IMR-90 (cell line): Measurements from ENCODE around the gene KCNK15. TPM values are rescaled to one million over a fixed set of nuclear protein-coding genes. Genes with fewer than 3 reads are reported as not detected.
A peak's percentile ranks its signal among the peaks of the same experiment; 100 is the strongest.

ENCODE experiments used
- ATAC-seq: fragments of 200-7000 bp; cut with Tn5 transposase; 2 replicates; pipeline ENCODE4 v1.9.1; 2020; ENCODE audit warnings: low read depth, mild to moderate bottlenecking, moderate library complexity
- BruUV-seq: library from RNA; stranded (reverse); fragments of 400-500 nt; replicated peaks from 2 replicates; lab custom pipeline; 2021; lab: Mats Ljungman, UMichigan
- CTCF ChIA-PET: fragments of 300-600 bp; formaldehyde crosslinking; extraction: SDS; loops from one replicate; lab custom pipeline; 2021; ENCODE audit warnings: antibody characterized with exemption; lab: Yijun Ruan, JAX
- POLR2A ChIA-PET: fragments of 300-600 bp; sonication (Branson Sonifier 250); formaldehyde crosslinking; loops from one replicate; lab custom pipeline; 2022; ENCODE audit warnings: antibody characterized with exemption; ENCODE audit not compliant: unreplicated experiment; lab: Charles Lee
- DNase-seq: peaks from one replicate; pipeline ENCODE4 v3.0.0; 2013
- H2AFZ ChIP-seq: replicated peaks from 2 replicates; pipeline ENCODE3; 2013; ENCODE audit warnings: low read length, mild to moderate bottlenecking; ENCODE audit not compliant: poor library complexity
- H2AK5ac ChIP-seq: 2 replicates; pipeline ENCODE4 v1.6.1; 2013; ENCODE audit warnings: low read depth, low read length, inconsistent platforms
- H2AK9ac ChIP-seq: replicated peaks from 2 replicates; pipeline ENCODE3; 2013; ENCODE audit warnings: mild to moderate bottlenecking, low read depth, low read length, moderate library complexity; ENCODE audit not compliant: poor library complexity
- H2BK120ac ChIP-seq: 2 replicates; pipeline ENCODE4 v1.6.1; 2013; ENCODE audit warnings: low read depth, low read length, inconsistent platforms
- H2BK15ac ChIP-seq: 3 replicates; pipeline ENCODE4 v1.6.1; 2013; ENCODE audit warnings: low read depth, low read length, inconsistent platforms
- H2BK20ac ChIP-seq: 2 replicates; pipeline ENCODE4 v1.6.1; 2013; ENCODE audit warnings: low read depth, mild to moderate bottlenecking, inconsistent platforms, low read length, moderate library complexity
- H2BK5ac ChIP-seq: 2 replicates; pipeline ENCODE4 v1.6.1; 2013; ENCODE audit warnings: mild to moderate bottlenecking, low read depth, low read length, inconsistent platforms; ENCODE audit not compliant: poor library complexity, severe bottlenecking
- H3K14ac ChIP-seq: replicated peaks from 2 replicates; pipeline ENCODE4 v1.6.1; 2013; ENCODE audit warnings: low read depth, low read length, inconsistent platforms
- H3K18ac ChIP-seq: 2 replicates; pipeline ENCODE4 v1.6.1; 2013; ENCODE audit warnings: low read depth, low read length, control low read depth
- H3K23ac ChIP-seq: 2 replicates; pipeline ENCODE4 v1.6.1; 2013; ENCODE audit warnings: low read depth, low read length, inconsistent platforms
- H3K27ac ChIP-seq: 2 replicates; pipeline ENCODE4 v1.5.1; 2013; ENCODE audit warnings: mild to moderate bottlenecking, control low read depth, low read length; ENCODE audit not compliant: insufficient read depth
- H3K27me3 ChIP-seq: 2 replicates; pipeline ENCODE4 v1.6.1; 2013; ENCODE audit warnings: low read length; ENCODE audit not compliant: control insufficient read depth, insufficient read depth
- H3K36me3 ChIP-seq: 2 replicates; pipeline ENCODE4 v1.6.1; 2013; ENCODE audit warnings: low read length, mixed read lengths; ENCODE audit not compliant: control insufficient read depth, insufficient read depth
- H3K4ac ChIP-seq: 2 replicates; pipeline ENCODE4 v1.6.1; 2013; ENCODE audit warnings: low read depth, low read length, inconsistent platforms
- H3K4me1 ChIP-seq: 2 replicates; pipeline ENCODE4 v1.6.1; 2013; ENCODE audit warnings: low read length, mixed read lengths; ENCODE audit not compliant: control insufficient read depth, insufficient read depth
- H3K4me2 ChIP-seq: 2 replicates; pipeline ENCODE4 v1.6.1; 2013; ENCODE audit warnings: low read depth, mild to moderate bottlenecking, control low read depth, low read length, moderate library complexity
- H3K4me3 ChIP-seq: 2 replicates; pipeline ENCODE4 v1.5.1; 2013; ENCODE audit warnings: low read depth, mild to moderate bottlenecking, control low read depth, low read length, moderate library complexity; ENCODE audit not compliant: insufficient read depth
- H3K56ac ChIP-seq: 2 replicates; pipeline ENCODE4 v1.6.1; 2013; ENCODE audit warnings: low read length, inconsistent platforms; ENCODE audit not compliant: insufficient read depth; ENCODE audit errors: extremely low read depth
- H3K79me1 ChIP-seq, 2 experiments: 2 replicates each; pipeline ENCODE4 v1.6.1; 2013; ENCODE audit warnings: low read length in 2 of 2, inconsistent platforms in 1 of 2, low read depth in 1 of 2
- H3K9ac ChIP-seq: 2 replicates; pipeline ENCODE4 v1.6.1; 2013; ENCODE audit warnings: low read depth, low read length, control low read depth
- H3K9me1 ChIP-seq: 2 replicates; pipeline ENCODE4 v1.6.1; 2013; ENCODE audit warnings: low read length, inconsistent platforms; ENCODE audit not compliant: insufficient read depth
- H3K9me3 ChIP-seq: 2 replicates; pipeline ENCODE4 v1.6.1; 2013; ENCODE audit warnings: low read length; ENCODE audit not compliant: control insufficient read depth, insufficient read depth
- H4K20me1 ChIP-seq: 2 replicates; pipeline ENCODE4 v1.6.1; 2013; ENCODE audit warnings: low read length, inconsistent platforms; ENCODE audit not compliant: insufficient read depth
- H4K5ac ChIP-seq: 2 replicates; pipeline ENCODE4 v1.6.1; 2013; ENCODE audit warnings: mild to moderate bottlenecking, low read depth, low read length, control low read depth
- H4K8ac ChIP-seq, 2 experiments: 2 replicates each; pipeline ENCODE4 v1.6.1; 2013; ENCODE audit warnings: low read depth in 2 of 2, low read length in 2 of 2, control low read depth in 1 of 2, inconsistent platforms in 1 of 2
- H4K91ac ChIP-seq: 2 replicates; pipeline ENCODE4 v1.6.1; 2013; ENCODE audit warnings: low read depth, low read length, inconsistent platforms; ENCODE audit not compliant: insufficient read depth
- NFE2L2 ChIP-seq: fragments of 150-350 bp; IDR thresholded peaks from 2 replicates; pipeline ENCODE4 v1.6.1; 2016; ENCODE audit warnings: low read depth, mild to moderate bottlenecking, low read length
- WGBS, 2 experiments: methylation state at CpG; one replicate each; pipeline versions ENCODE4 v1.1.5 to v1.1.7; 2013; ENCODE audit warnings: missing lambda C conversion rate in 2 of 2; ENCODE audit not compliant: insufficient read length in 1 of 2; ENCODE audit errors: extremely low coverage in 2 of 2; 5-methylcytosine and 5-hydroxymethylcytosine counted together
- dilution Hi-C: fragments of 300-500 bp; cut with HindIII; formaldehyde crosslinking; loops from one replicate; pipeline ENCODE4 v1.14.3; 2018; ENCODE audit warnings: low sequenced_read_pairs; ENCODE audit not compliant: unreplicated experiment
- in situ Hi-C: fragments of 300-500 bp; cut with MboI; formaldehyde crosslinking; loops from 3 replicates; pipeline ENCODE4 v1.14.3; 2019; ENCODE audit warnings: low sequenced_read_pairs, inconsistent platforms, mixed read lengths
- intact Hi-C: fragments of 100-400 bp; cut with micrococcal nuclease; formaldehyde crosslinking; loops from 2 replicates; pipeline ENCODE4 v1.10.0; 2022
- polyA plus RNA-seq, 3 experiments: library from polyadenylated mRNA; depleted of rRNA; stranded (reverse); fragments of >200 nt; gene quantifications; 2 replicates each; pipeline ENCODE4 v1.2.3, GENCODE V29; 2012; ENCODE audit warnings: low replicate concordance in 1 of 3
- total RNA-seq: library from RNA; depleted of rRNA; stranded (reverse); fragments of >200 nt; gene quantifications from 2 replicates; pipeline ENCODE4 v1.2.3, GENCODE V29; 2012; rRNA removed
- TF ChIP-seq, protein P1 (sequence below): conservative IDR thresholded peaks from 2 replicates; pipeline ENCODE4 v1.5.1; 2012; ENCODE audit warnings: mild to moderate bottlenecking, low read depth, low read length, improper control_type of control experiment
- TF ChIP-seq, protein P2 (sequence below): fragments of 150-350 bp; IDR thresholded peaks from 2 replicates; pipeline ENCODE4 v1.6.1; 2017; ENCODE audit warnings: mild to moderate bottlenecking, antibody characterized with exemption, low read length, low read depth

Gene KCNK15
- total and polyA plus RNA-seq, 2 of the 4 experiments (the other 2 are of a cell fraction) = not detected

GRCh38 chr20:44800391-44801046 is 54.9 kb downstream of the KCNK15 start:
- H4K91ac ChIP-seq = no peak overlapping the region
- CTCF ChIA-PET = no interaction called here
- H2BK120ac ChIP-seq = no peak overlapping the region
- dilution Hi-C loops = no loop called here
- no peak overlapping the region for H2BK5ac ChIP-seq
- ATAC-seq = no peak
- no CpG with 5 or more reads among the region's 8 CpGs for WGBS, 2 experiments
- no peaks in the 10 kb centered on the region for H3K36me3 ChIP-seq
- H3K4me2 ChIP-seq = no peak overlapping the region
- no peak overlapping the region for H4K5ac ChIP-seq
- H3K79me1 ChIP-seq = no peaks in the 10 kb centered on the region
- no peak overlapping the region for H2AK9ac ChIP-seq
- no peak for TF ChIP-seq NFE2L2
- TF ChIP-seq, protein P1, sequence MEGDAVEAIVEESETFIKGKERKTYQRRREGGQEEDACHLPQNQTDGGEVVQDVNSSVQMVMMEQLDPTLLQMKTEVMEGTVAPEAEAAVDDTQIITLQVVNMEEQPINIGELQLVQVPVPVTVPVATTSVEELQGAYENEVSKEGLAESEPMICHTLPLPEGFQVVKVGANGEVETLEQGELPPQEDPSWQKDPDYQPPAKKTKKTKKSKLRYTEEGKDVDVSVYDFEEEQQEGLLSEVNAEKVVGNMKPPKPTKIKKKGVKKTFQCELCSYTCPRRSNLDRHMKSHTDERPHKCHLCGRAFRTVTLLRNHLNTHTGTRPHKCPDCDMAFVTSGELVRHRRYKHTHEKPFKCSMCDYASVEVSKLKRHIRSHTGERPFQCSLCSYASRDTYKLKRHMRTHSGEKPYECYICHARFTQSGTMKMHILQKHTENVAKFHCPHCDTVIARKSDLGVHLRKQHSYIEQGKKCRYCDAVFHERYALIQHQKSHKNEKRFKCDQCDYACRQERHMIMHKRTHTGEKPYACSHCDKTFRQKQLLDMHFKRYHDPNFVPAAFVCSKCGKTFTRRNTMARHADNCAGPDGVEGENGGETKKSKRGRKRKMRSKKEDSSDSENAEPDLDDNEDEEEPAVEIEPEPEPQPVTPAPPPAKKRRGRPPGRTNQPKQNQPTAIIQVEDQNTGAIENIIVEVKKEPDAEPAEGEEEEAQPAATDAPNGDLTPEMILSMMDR = peak; percentile 10; the same call in 1 of the 2 replicates
- TF ChIP-seq, protein P2, sequence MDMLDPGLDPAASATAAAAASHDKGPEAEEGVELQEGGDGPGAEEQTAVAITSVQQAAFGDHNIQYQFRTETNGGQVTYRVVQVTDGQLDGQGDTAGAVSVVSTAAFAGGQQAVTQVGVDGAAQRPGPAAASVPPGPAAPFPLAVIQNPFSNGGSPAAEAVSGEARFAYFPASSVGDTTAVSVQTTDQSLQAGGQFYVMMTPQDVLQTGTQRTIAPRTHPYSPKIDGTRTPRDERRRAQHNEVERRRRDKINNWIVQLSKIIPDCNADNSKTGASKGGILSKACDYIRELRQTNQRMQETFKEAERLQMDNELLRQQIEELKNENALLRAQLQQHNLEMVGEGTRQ = no peak
- in situ Hi-C loops = no loop called here
- POLR2A ChIA-PET = interaction anchor here (0.5 kb wide), 1 partner anchor 23 kb away, joined by 3 read pairs; no protein-coding TSS in a partner anchor
- intact Hi-C loops = no loop called here
- no TSS peak for BruUV-seq
- H3K9me3 ChIP-seq = no peaks in the 10 kb centered on the region
- no peak overlapping the region for H3K18ac ChIP-seq
- H3K9me1 ChIP-seq = no peaks in the 10 kb centered on the region
- no peak overlapping the region for H2BK15ac ChIP-seq
- H3K14ac ChIP-seq = no peak overlapping the region
- no peak overlapping the region for H3K27ac ChIP-seq
- H3K27me3 ChIP-seq = peaks cover 36% of the 10 kb centered on the region
- H3K4me1 ChIP-seq = no peaks in the 10 kb centered on the region
- no peaks in the 10 kb centered on the region for H4K20me1 ChIP-seq
- H3K9ac ChIP-seq = no peak overlapping the region
- H2AK5ac ChIP-seq = no peak overlapping the region
- H3K4me3 ChIP-seq = no peak overlapping the region
- no peak overlapping the region for H3K4ac ChIP-seq
- DNase-seq = no peak
- H3K56ac ChIP-seq = no peak overlapping the region
- H4K8ac ChIP-seq = no peak overlapping the region
- H2BK20ac ChIP-seq = no peak overlapping the region
- H2AFZ ChIP-seq = peak overlapping the region; percentile 35
- H3K23ac ChIP-seq = no peak overlapping the region

Other genes with a start within 250 kb of the KCNK15 start
- 88.3 and 101 TPM in 2 replicates for gene SERINC3, start 223.8 kb upstream of the KCNK15 start, total RNA-seq
- gene SERINC3, start 223.8 kb upstream of the KCNK15 start, polyA plus RNA-seq (2012; rRNA removed) = 132 TPM in 2 replicates
- gene PKIG, start 163.3 kb upstream of the KCNK15 start, total RNA-seq = 69.4 and 78.3 TPM in 2 replicates
- gene PKIG, start 163.3 kb upstream of the KCNK15 start, polyA plus RNA-seq (2012; rRNA removed) = 89.6 and 91.2 TPM in 2 replicates
- gene ADA, start 94.2 kb upstream of the KCNK15 start, total RNA-seq = 6.9 and 8.1 TPM in 2 replicates
- gene ADA, start 94.2 kb upstream of the KCNK15 start, polyA plus RNA-seq (2012; rRNA removed) = 11.0 and 11.6 TPM in 2 replicates
- gene CCN5, start 30.5 kb upstream of the KCNK15 start, total RNA-seq = not detected in 2 replicates
- gene CCN5, start 30.5 kb upstream of the KCNK15 start, polyA plus RNA-seq (2012; rRNA removed) = not detected in 2 replicates
- not detected in 2 replicates for gene RIMS4, start 64.7 kb downstream of the KCNK15 start, total RNA-seq
- gene RIMS4, start 64.7 kb downstream of the KCNK15 start, polyA plus RNA-seq (2012; rRNA removed) = not detected in 2 replicates
- 78.0 and 120 TPM in 2 replicates for gene YWHAB, start 139.8 kb downstream of the KCNK15 start, total RNA-seq
- gene YWHAB, start 139.8 kb downstream of the KCNK15 start, polyA plus RNA-seq (2012; rRNA removed) = 94.7 and 102 TPM in 2 replicates
- gene PABPC1L, start 164.2 kb downstream of the KCNK15 start, total RNA-seq = 4.7 and 6.1 TPM in 2 replicates
- gene PABPC1L, start 164.2 kb downstream of the KCNK15 start, polyA plus RNA-seq (2012; rRNA removed) = 76.6 and 82.4 TPM in 2 replicates
- 82.8 and 97.5 TPM in 2 replicates for gene TOMM34, start 214.5 kb downstream of the KCNK15 start, total RNA-seq
- 98.2 and 101 TPM in 2 replicates for gene TOMM34, start 214.5 kb downstream of the KCNK15 start, polyA plus RNA-seq (2012; rRNA removed)
- gene STK4, start 220.6 kb downstream of the KCNK15 start, total RNA-seq = 22.2 and 30.0 TPM in 2 replicates
- gene STK4, start 220.6 kb downstream of the KCNK15 start, polyA plus RNA-seq (2012; rRNA removed) = 8.3 and 10.2 TPM in 2 replicates